Erythroblast (primary cell): ENCODE measurements around the gene RAB3A.

Experiments used
- GATA1 ChIP-seq: IDR thresholded peaks from 2 replicates; pipeline ENCODE4 v1.6.1; 2011; ENCODE audit warnings: low read depth, mild to moderate bottlenecking, control low read depth, low read length, moderate library complexity
- POLR2A ChIP-seq: IDR thresholded peaks from 2 replicates; pipeline ENCODE4 v1.6.1; 2011; ENCODE audit warnings: mild to moderate bottlenecking, low read length

- no peak for TF ChIP-seq POLR2A
- TF ChIP-seq GATA1 = no peak
These were observed 30.7 kb downstream of the RAB3A start for GRCh38 chr19:18173054-18173571.
